Spinal cord (tissue), 10 donors: ENCODE results near the gene CYFIP1. TPM values are rescaled to one million over a fixed set of nuclear protein-coding genes. Genes with fewer than 3 reads are reported as not detected.

Experiments used
- DNase-seq, 6 donors: peaks; one replicate each; pipeline versions ENCODE4 v3.0.0 to v3.0.0-alpha.2; 2013 to 2015; ENCODE audit warnings: low spot score in 6 of 6, low read depth in 4 of 6
- H3K27ac ChIP-seq: one replicate; pipeline ENCODE4 v1.5.1; 2013; ENCODE audit warnings: low read depth, low read length, control low read depth
- H3K27me3 ChIP-seq: one replicate; pipeline ENCODE4 v1.6.1; 2013; ENCODE audit warnings: low read length; ENCODE audit not compliant: control insufficient read depth, insufficient read depth
- H3K36me3 ChIP-seq: one replicate; pipeline ENCODE4 v1.6.1; 2013; ENCODE audit warnings: low read length; ENCODE audit not compliant: control insufficient read depth, insufficient read depth
- H3K4me1 ChIP-seq: one replicate; pipeline ENCODE4 v1.6.1; 2013; ENCODE audit warnings: low read length; ENCODE audit not compliant: control insufficient read depth, insufficient read depth
- H3K4me3 ChIP-seq: one replicate; pipeline ENCODE4 v1.5.1; 2013; ENCODE audit warnings: low read depth, low read length, control low read depth
- H3K9me3 ChIP-seq: one replicate; pipeline ENCODE4 v1.6.1; 2013; ENCODE audit warnings: low read length; ENCODE audit not compliant: control insufficient read depth, insufficient read depth
- WGBS: methylation state at CpG from one replicate; pipeline ENCODE4 v1.1.5; 2013; ENCODE audit warnings: missing lambda C conversion rate; ENCODE audit not compliant: insufficient coverage; 5-methylcytosine and 5-hydroxymethylcytosine counted together
- polyA plus RNA-seq, 2 donors: library from polyadenylated mRNA; unstranded; fragments of 120-200 nt; gene quantifications; one replicate each; pipeline ENCODE4 v1.2.1, GENCODE V29; 2013; ENCODE audit not compliant: insufficient read length in 2 of 2
- total RNA-seq, 2 donors: library from RNA; depleted of rRNA in 1 of 2; stranded (reverse); fragments of 120-200 nt in 1 of 2; fragments of >200 nt in 1 of 2; gene quantifications; one replicate each; pipeline versions ENCODE4 v1.2.3 to v1.2.4, GENCODE V29; 2013 to 2014
- donor health status: healthy.

The CYFIP1 gene
- total and polyA plus RNA-seq, 4 donors, result 81.4 to 98.9 (median 88.7) TPM

GRCh38 chr15:22959321-22960101 lies 20.7 kb downstream of the CYFIP1 start:
- no peak overlapping the region for H3K4me3 ChIP-seq
- no peak for DNase-seq
- H3K9me3 ChIP-seq, result no peaks in the 10 kb centered on the region
- H3K36me3 ChIP-seq, result peaks cover 10% of the 10 kb centered on the region
- H3K4me1 ChIP-seq, result peaks cover 51% of the 10 kb centered on the region
- no peaks in the 10 kb centered on the region for H3K27me3 ChIP-seq
- no peak overlapping the region for H3K27ac ChIP-seq
- WGBS, result 91% methylated on average over 33 of the region's 33 CpGs

- Histone ChIP-seq H3K27me3 (no peaks in the 10 kb centered on the region), H3K4me1 (peaks cover 54% of the 10 kb centered on the region), H3K9me3 (no peaks in the 10 kb centered on the region), H3K4me3 (no peak overlapping the region), H3K36me3 (peaks cover 10% of the 10 kb centered on the region), H3K27ac (no peak overlapping the region)
- WGBS, result 93% methylated on average over 11 of the region's 16 CpGs
- DNase-seq, result no peak
Observed at GRCh38 chr15:22958487-22959280, 21.5 kb downstream of the CYFIP1 start.

GRCh38 chr15:22956978-22957260 lies 23.2 kb downstream of the CYFIP1 start:
- DNase-seq, result no peak
- WGBS, result 100% methylated on average over 3 of the region's 14 CpGs
- Histone ChIP-seq H3K27ac (no peak overlapping the region), H3K9me3 (no peaks in the 10 kb centered on the region), H3K36me3 (peaks cover 10% of the 10 kb centered on the region), H3K27me3 (no peaks in the 10 kb centered on the region), H3K4me1 (peaks cover 63% of the 10 kb centered on the region), H3K4me3 (no peak overlapping the region)

- H3K4me3 ChIP-seq, result no peak overlapping the region
- H3K4me1 ChIP-seq, result peaks cover 65% of the 10 kb centered on the region
- H3K9me3 ChIP-seq, result no peaks in the 10 kb centered on the region
- H3K27ac ChIP-seq, result no peak overlapping the region
- WGBS, result 21% methylated on average over 13 of the region's 16 CpGs
- peak in 2 of 6 donors; percentile 49 to 54 for DNase-seq
- H3K36me3 ChIP-seq, result peaks cover 13% of the 10 kb centered on the region
- H3K27me3 ChIP-seq, result no peaks in the 10 kb centered on the region
Observed at GRCh38 chr15:22956257-22956977, 23.8 kb downstream of the CYFIP1 start.

GRCh38 chr15:22955544-22956119 lies 24.5 kb downstream of the CYFIP1 start:
- H3K27me3 ChIP-seq, result no peaks in the 10 kb centered on the region
- H3K4me3 ChIP-seq, result no peak overlapping the region
- peaks cover 19% of the 10 kb centered on the region for H3K36me3 ChIP-seq
- 90% methylated on average over 4 of the region's 6 CpGs for WGBS
- peaks cover 67% of the 10 kb centered on the region for H3K4me1 ChIP-seq
- no peak overlapping the region for H3K27ac ChIP-seq
- H3K9me3 ChIP-seq, result no peaks in the 10 kb centered on the region
- no peak for DNase-seq

GRCh38 chr15:22954798-22955543 lies 25.2 kb downstream of the CYFIP1 start:
- H3K4me1 ChIP-seq, result peaks cover 61% of the 10 kb centered on the region
- WGBS, result 86% methylated on average over 14 of the region's 14 CpGs
- H3K4me3 ChIP-seq, result no peak overlapping the region
- H3K9me3 ChIP-seq, result no peaks in the 10 kb centered on the region
- peaks cover 20% of the 10 kb centered on the region for H3K36me3 ChIP-seq
- H3K27ac ChIP-seq, result no peak overlapping the region
- H3K27me3 ChIP-seq, result no peaks in the 10 kb centered on the region
- DNase-seq, result no peak

GRCh38 chr15:22954326-22954725 lies 25.8 kb downstream of the CYFIP1 start:
- H3K27me3 ChIP-seq, result no peaks in the 10 kb centered on the region
- WGBS, result 69% methylated on average over 12 of the region's 12 CpGs
- H3K27ac ChIP-seq, result no peak overlapping the region
- no peaks in the 10 kb centered on the region for H3K9me3 ChIP-seq
- no peak for DNase-seq
- no peak overlapping the region for H3K4me3 ChIP-seq
- H3K36me3 ChIP-seq, result peaks cover 15% of the 10 kb centered on the region
- peaks cover 55% of the 10 kb centered on the region for H3K4me1 ChIP-seq

GRCh38 chr15:22952796-22953579 lies 27.2 kb downstream of the CYFIP1 start:
- Histone ChIP-seq H3K4me3 (no peak overlapping the region), H3K27ac (no peak overlapping the region), H3K9me3 (no peaks in the 10 kb centered on the region), H3K4me1 (peaks cover 58% of the 10 kb centered on the region), H3K36me3 (peaks cover 13% of the 10 kb centered on the region), H3K27me3 (no peaks in the 10 kb centered on the region)
- DNase-seq, result peak in 2 of 6 donors; percentile 26 to 31
- 54% methylated on average over 19 of the region's 21 CpGs for WGBS
